ENCODE results near the gene COG7.
"Not testable (repeated sequence)": the region's sequence is repeated elsewhere in the genome, so short reads cannot be mapped to it uniquely, and the experiment has no call there.

COG7 gene

DNA sequence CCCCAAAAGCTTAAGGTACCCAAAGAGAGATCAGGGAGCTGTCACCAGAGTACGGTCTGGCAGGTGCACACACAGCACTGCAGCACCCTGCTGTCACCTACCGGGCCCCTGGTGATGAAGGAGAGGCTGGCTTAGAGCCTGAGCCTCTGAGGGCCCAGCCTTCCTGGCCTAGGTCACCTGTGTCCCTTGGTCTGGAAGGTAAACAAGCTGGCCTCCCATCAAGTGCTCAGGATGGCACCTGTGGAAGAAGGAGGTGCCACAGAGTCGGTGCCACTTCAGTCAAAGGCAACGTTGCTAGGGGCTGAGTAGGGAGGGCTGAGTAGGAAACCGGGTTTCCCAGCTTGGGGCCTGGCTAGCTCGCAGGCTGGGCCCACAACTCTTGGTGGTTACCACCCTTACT lies 70.7 kb downstream of the COG7 start:
- Histone ChIP-seq H3K4me3 (ENCODE audit: low read length) (no peak overlapping the region), H3K27me3 (ENCODE audit: control insufficient read depth, low read length) (no peaks in the 10 kb centered on the region), H3K9me3 (ENCODE audit: control insufficient read depth, insufficient read depth, low read length) (no peaks in the 10 kb centered on the region), H3K79me2 (ENCODE audit: control insufficient read depth, low read length) (no peaks in the 10 kb centered on the region), H3K4me2 (ENCODE audit: low read length) (no peak overlapping the region), H3K36me3 (ENCODE audit: control insufficient read depth, low read length) (no peaks in the 10 kb centered on the region), H3K9me2 (replicated peaks; ENCODE audit: control insufficient read depth, low read length) (no peaks in the 10 kb centered on the region), H3F3A (ENCODE audit: control insufficient read depth, insufficient read depth) (no peaks in the 10 kb centered on the region), H3K27ac (ENCODE audit: low read depth, low read length) (no peak overlapping the region), H4K20me1 (ENCODE audit: control insufficient read depth, insufficient read depth, low read depth, low read length) (no peaks in the 10 kb centered on the region), H3K4me1 (ENCODE audit: control insufficient read depth, low read length) (no peaks in the 10 kb centered on the region)
- TF ChIP-seq, protein P1, sequence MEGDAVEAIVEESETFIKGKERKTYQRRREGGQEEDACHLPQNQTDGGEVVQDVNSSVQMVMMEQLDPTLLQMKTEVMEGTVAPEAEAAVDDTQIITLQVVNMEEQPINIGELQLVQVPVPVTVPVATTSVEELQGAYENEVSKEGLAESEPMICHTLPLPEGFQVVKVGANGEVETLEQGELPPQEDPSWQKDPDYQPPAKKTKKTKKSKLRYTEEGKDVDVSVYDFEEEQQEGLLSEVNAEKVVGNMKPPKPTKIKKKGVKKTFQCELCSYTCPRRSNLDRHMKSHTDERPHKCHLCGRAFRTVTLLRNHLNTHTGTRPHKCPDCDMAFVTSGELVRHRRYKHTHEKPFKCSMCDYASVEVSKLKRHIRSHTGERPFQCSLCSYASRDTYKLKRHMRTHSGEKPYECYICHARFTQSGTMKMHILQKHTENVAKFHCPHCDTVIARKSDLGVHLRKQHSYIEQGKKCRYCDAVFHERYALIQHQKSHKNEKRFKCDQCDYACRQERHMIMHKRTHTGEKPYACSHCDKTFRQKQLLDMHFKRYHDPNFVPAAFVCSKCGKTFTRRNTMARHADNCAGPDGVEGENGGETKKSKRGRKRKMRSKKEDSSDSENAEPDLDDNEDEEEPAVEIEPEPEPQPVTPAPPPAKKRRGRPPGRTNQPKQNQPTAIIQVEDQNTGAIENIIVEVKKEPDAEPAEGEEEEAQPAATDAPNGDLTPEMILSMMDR (IDR thresholded peaks at IDR 0.05; ENCODE audit: low read depth, low read length, poor library complexity, severe bottlenecking): no peak
- no peak for TF ChIP-seq EZH2phosphoT487 (IDR thresholded peaks at IDR 0.05; ENCODE audit: borderline replicate concordance, low read length)

DNA sequence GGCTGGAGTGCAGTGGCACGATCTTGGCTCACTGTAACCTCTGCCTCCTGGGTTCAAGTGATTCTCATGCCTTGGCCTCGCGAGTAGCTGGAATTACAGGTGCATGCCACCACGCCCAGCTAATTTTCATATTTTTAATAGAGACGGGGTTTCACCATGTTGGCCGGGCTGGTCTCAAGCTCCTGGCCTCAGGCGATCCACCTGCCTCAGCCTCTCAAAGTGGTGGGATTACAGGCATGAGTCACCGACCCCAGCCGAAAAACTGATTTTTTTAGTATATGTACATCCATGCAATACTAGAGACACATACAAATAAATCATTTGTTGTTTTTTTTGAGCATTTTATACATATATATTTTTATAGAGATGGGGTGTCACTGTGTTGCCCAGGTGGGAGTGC lies 71.3 kb downstream of the COG7 start:
- not testable (repeated sequence) for H3K27ac ChIP-seq (ENCODE audit: low read depth, low read length); H3K79me2 ChIP-seq (ENCODE audit: control insufficient read depth, low read length); H3K9me3 ChIP-seq (ENCODE audit: control insufficient read depth, insufficient read depth, low read length)

DNA sequence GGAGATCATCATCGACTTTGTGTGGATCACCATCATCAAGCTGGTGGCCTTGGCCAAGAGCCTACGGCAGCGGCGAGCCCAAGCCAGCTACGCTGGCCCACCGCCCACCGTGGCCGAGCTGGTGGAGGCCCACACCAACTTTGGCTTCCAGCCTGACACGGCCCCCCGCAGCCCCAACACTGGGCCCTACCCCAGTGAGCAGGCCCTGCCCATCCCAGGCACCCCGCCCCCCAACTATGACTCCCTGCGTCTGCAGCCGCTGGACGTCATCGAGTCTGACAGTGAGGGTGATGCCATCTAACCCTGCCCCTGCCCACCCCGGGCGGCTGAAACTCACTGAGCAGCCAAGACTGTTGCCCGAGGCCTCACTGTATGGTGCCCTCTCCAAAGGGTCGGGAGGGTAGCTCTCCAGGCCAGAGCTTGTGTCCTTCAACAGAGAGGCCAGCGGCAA lies 72.5 kb downstream of the COG7 start:
- H3K36me3 ChIP-seq (ENCODE audit: control insufficient read depth, low read length): no peaks in the 10 kb centered on the region
- no peaks in the 10 kb centered on the region for H4K20me1 ChIP-seq (ENCODE audit: control insufficient read depth, insufficient read depth, low read depth, low read length)
- no peaks in the 10 kb centered on the region for H3K79me2 ChIP-seq (ENCODE audit: control insufficient read depth, low read length)
- no peaks in the 10 kb centered on the region for H3K4me1 ChIP-seq (ENCODE audit: control insufficient read depth, low read length)
- TF ChIP-seq EZH2phosphoT487 (IDR thresholded peaks at IDR 0.05; ENCODE audit: borderline replicate concordance, low read length): no peak
- TF ChIP-seq, protein P1 (IDR thresholded peaks at IDR 0.05; ENCODE audit: low read depth, low read length, poor library complexity, severe bottlenecking): no peak
- H3K4me3 ChIP-seq (ENCODE audit: low read length): no peak overlapping the region
- no peaks in the 10 kb centered on the region for H3K9me2 ChIP-seq (replicated peaks; ENCODE audit: control insufficient read depth, low read length)
- H3K9me3 ChIP-seq (ENCODE audit: control insufficient read depth, insufficient read depth, low read length): no peaks in the 10 kb centered on the region
- no peaks in the 10 kb centered on the region for H3K27me3 ChIP-seq (ENCODE audit: control insufficient read depth, low read length)
- H3K27ac ChIP-seq (ENCODE audit: low read depth, low read length): no peak overlapping the region
- no peaks in the 10 kb centered on the region for H3F3A ChIP-seq (ENCODE audit: control insufficient read depth, insufficient read depth)
- no peak overlapping the region for H3K4me2 ChIP-seq (ENCODE audit: low read length)

More for the DNA sequence above, 71.3 kb downstream of the COG7 start:
- not testable (repeated sequence) for H3K4me1 ChIP-seq (ENCODE audit: control insufficient read depth, low read length); H3F3A ChIP-seq (ENCODE audit: control insufficient read depth, insufficient read depth); H3K4me2 ChIP-seq (ENCODE audit: low read length); H3K27me3 ChIP-seq (ENCODE audit: control insufficient read depth, low read length); H4K20me1 ChIP-seq (ENCODE audit: control insufficient read depth, insufficient read depth, low read depth, low read length); H3K9me2 ChIP-seq (replicated peaks; ENCODE audit: control insufficient read depth, low read length); H3K36me3 ChIP-seq (ENCODE audit: control insufficient read depth, low read length); H3K4me3 ChIP-seq (ENCODE audit: low read length)

DNA sequence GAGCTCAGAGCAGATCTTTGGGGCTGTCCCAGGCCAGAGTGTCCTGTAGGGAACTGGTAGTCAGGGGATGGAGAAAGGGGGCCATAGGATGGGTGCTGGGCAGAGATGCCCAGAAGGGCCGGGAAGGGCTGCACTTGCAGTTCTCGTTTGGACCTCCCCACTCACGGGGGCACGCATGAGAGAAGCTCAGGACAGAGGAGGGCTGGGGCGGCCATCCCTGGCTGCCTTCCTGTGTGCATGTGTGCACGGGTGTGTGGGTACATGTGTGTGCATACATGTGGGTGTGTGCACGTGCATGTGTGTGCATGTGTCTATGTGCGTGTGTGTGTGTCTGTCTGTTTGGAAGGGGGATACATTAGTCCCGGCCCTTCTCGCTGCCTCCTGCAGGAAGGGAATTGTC lies 73.3 kb downstream of the COG7 start:
- H3K4me1 ChIP-seq (ENCODE audit: control insufficient read depth, low read length): no peaks in the 10 kb centered on the region
- TF ChIP-seq, protein P1 (IDR thresholded peaks at IDR 0.05; ENCODE audit: low read depth, low read length, poor library complexity, severe bottlenecking): no peak
- no peak for TF ChIP-seq EZH2phosphoT487 (IDR thresholded peaks at IDR 0.05; ENCODE audit: borderline replicate concordance, low read length)

More for the DNA sequence above, 73.3 kb downstream of the COG7 start:
- peaks cover 4% of the 10 kb centered on the region; the same call in 1 of the 2 replicates for H3K27me3 ChIP-seq (ENCODE audit: control insufficient read depth, low read length)
- H3K27ac ChIP-seq (ENCODE audit: low read depth, low read length): no peak overlapping the region
- H3K36me3 ChIP-seq (ENCODE audit: control insufficient read depth, low read length): no peaks in the 10 kb centered on the region
- H3K79me2 ChIP-seq (ENCODE audit: control insufficient read depth, low read length): no peaks in the 10 kb centered on the region
- no peaks in the 10 kb centered on the region for H4K20me1 ChIP-seq (ENCODE audit: control insufficient read depth, insufficient read depth, low read depth, low read length)
- H3F3A ChIP-seq (ENCODE audit: control insufficient read depth, insufficient read depth): no peaks in the 10 kb centered on the region
- no peak overlapping the region for H3K4me3 ChIP-seq (ENCODE audit: low read length)
- H3K9me2 ChIP-seq (replicated peaks; ENCODE audit: control insufficient read depth, low read length): no peaks in the 10 kb centered on the region
- no peaks in the 10 kb centered on the region for H3K9me3 ChIP-seq (ENCODE audit: control insufficient read depth, insufficient read depth, low read length)
- no peak overlapping the region for H3K4me2 ChIP-seq (ENCODE audit: low read length)

Data from DOHH2 (cell line).